Kidney (tissue), 14 donors: ENCODE measurements around the gene FBLN5. TPM values are rescaled to one million over a fixed set of nuclear protein-coding genes. Genes with fewer than 3 reads are reported as not detected.

Source experiments
- DNase-seq, 5 donors: peaks; one replicate each; pipeline ENCODE4 v3.0.0-alpha.2; 2013 to 2020
- FAIRE-seq: peaks from 2 replicates; lab custom pipeline; 2012; peaks lifted over from hg19 to GRCh38; lab: Jason Lieb, UNC
- H3K27ac ChIP-seq, 2 donors: one replicate each; pipeline ENCODE4 v1.7.0; 2013; ENCODE audit warnings: low read depth in 2 of 2, low read length in 2 of 2, inconsistent platforms in 1 of 2
- H3K27me3 ChIP-seq: one replicate; pipeline ENCODE4 v1.7.1; 2013; ENCODE audit warnings: low read length, inconsistent platforms; ENCODE audit not compliant: control insufficient read depth, insufficient read depth
- H3K36me3 ChIP-seq, 3 donors: one replicate each; pipeline versions ENCODE4 v1.7.0 to v1.7.1; 2013; ENCODE audit warnings: low read length in 3 of 3, control low read depth in 1 of 3, inconsistent platforms in 1 of 3; ENCODE audit not compliant: insufficient read depth in 3 of 3, control insufficient read depth in 2 of 3
- H3K4me1 ChIP-seq, 3 donors: one replicate each; pipeline versions ENCODE4 v1.7.0 to v1.7.1; 2013; ENCODE audit warnings: low read length in 3 of 3, inconsistent platforms in 1 of 3, low read depth in 1 of 3; ENCODE audit not compliant: control insufficient read depth in 2 of 3, insufficient read depth in 2 of 3
- H3K4me3 ChIP-seq, 3 donors: one replicate each; pipeline versions ENCODE4 v1.7.0 to v1.8.1; 2013; ENCODE audit warnings: low read length in 3 of 3, control low read depth in 1 of 3, inconsistent platforms in 1 of 3
- H3K9ac ChIP-seq, 3 donors: one replicate each; pipeline versions ENCODE4 v1.7.0 to v1.7.1; 2013; ENCODE audit warnings: low read length in 3 of 3, control low read depth in 1 of 3, inconsistent platforms in 1 of 3
- H3K9me3 ChIP-seq, 3 donors: one replicate each; pipeline versions ENCODE4 v1.7.0 to v1.7.1; 2013; ENCODE audit warnings: low read length in 3 of 3, control low read depth in 1 of 3, inconsistent platforms in 1 of 3; ENCODE audit not compliant: control insufficient read depth in 2 of 3, insufficient read depth in 1 of 3
- intact Hi-C: fragments of 100-400 bp; cut with DNase I; formaldehyde crosslinking; loops from one replicate; pipeline ENCODE4 v1.11.1; 2022
- polyA plus RNA-seq: library from polyadenylated mRNA; stranded (reverse); fragments of 350-450 nt; fragmentation: Illumina TruSeq; extraction: RNeasy Lipid Tissue Mini Kit (QIAGEN cat#74804); gene quantifications from one replicate; pipeline ENCODE4 v1.2.3, GENCODE V29; 2014; ENCODE audit warnings: low read depth, low replicate concordance; ENCODE audit not compliant: insufficient read depth
- total RNA-seq: library from RNA; stranded (reverse); fragmentation: NEBNext Ultra II Directional; extraction: Animal tissue kit (Norgen Biotek cat#: 25700); gene quantifications from one replicate; pipeline ENCODE4 v1.2.1, GENCODE V29; 2021
- TF ChIP-seq, protein P1 (sequence below): IDR thresholded peaks from 3 replicates; pipeline ENCODE4 v1.5.1; 2012; ENCODE audit warnings: mild to moderate bottlenecking, moderate library complexity, borderline replicate concordance; ENCODE audit not compliant: insufficient read depth; ENCODE audit errors: extremely low read depth
- donor health status: control.
- donor health status: control.
- donor health status: control.
- donor health status: control.
- donor health status: control.
- donor health status: DM: yes; HTN: yes; CAD: no.
- donor health status: Normal renal cell carcinoma (clear cell type).

Gene FBLN5
- total and polyA plus RNA-seq, 2 donors from 2014 or later: 75.2 to 99.0 TPM

DNA sequence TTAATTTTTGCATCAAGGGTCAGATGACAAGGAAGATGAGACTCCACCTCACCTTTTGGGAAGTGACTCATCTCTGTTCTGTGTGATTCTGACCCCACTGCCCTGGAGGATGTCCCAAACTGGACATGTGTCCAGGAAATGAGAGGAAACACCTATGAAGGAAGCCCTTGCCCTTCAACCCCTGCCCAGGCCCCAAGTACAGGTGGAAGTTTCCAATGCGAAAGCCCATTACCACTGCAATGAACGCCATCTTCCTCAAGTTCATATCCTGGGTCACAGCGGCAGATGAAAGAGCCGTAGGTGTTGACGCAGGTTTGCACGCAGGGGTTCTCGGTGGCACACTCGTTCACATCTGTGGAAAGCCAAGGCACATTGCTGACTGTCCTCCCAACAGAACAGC, 60.5 kb downstream of the FBLN5 start:
- DNase-seq: peak in 1 of 5 donors; percentile 13
- intact Hi-C loops: no loop called here
- no peak for FAIRE-seq
- no peaks in the 10 kb centered on the region for H3K9me3 ChIP-seq
- H3K9ac ChIP-seq: no peak overlapping the region
- TF ChIP-seq, protein P1, sequence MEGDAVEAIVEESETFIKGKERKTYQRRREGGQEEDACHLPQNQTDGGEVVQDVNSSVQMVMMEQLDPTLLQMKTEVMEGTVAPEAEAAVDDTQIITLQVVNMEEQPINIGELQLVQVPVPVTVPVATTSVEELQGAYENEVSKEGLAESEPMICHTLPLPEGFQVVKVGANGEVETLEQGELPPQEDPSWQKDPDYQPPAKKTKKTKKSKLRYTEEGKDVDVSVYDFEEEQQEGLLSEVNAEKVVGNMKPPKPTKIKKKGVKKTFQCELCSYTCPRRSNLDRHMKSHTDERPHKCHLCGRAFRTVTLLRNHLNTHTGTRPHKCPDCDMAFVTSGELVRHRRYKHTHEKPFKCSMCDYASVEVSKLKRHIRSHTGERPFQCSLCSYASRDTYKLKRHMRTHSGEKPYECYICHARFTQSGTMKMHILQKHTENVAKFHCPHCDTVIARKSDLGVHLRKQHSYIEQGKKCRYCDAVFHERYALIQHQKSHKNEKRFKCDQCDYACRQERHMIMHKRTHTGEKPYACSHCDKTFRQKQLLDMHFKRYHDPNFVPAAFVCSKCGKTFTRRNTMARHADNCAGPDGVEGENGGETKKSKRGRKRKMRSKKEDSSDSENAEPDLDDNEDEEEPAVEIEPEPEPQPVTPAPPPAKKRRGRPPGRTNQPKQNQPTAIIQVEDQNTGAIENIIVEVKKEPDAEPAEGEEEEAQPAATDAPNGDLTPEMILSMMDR: no peak
- peaks cover 2 to 10% (median 4%) of the 10 kb centered on the region in 3 donors for H3K36me3 ChIP-seq
- peaks cover 0 to 18% (median 17%) of the 10 kb centered on the region in 3 donors for H3K4me1 ChIP-seq
- no peak overlapping the region for H3K4me3 ChIP-seq
- H3K27ac ChIP-seq: no peak overlapping the region
- no peaks in the 10 kb centered on the region for H3K27me3 ChIP-seq

DNA sequence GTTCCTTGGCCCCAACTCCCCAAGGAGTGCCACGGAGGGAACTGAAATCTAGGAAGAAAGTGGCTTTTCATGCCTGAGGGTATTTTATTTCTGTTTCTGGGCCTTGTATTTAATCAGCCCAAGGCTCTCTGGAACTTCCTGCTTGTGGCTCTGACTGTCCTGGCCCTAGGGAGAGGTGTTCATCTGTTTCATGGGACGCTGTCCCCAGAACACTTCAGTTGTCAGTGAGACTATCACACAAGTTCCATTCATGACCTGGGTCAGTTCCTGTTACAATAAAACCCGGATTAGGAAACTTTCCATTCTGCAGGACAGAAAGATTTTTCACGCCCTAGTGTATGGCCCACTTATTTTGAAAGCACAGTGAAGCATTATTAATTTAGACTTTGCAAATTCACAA, 61.7 kb downstream of the FBLN5 start:
- FAIRE-seq: no peak
- peak overlapping the region in 1 of 2 donors; percentile 52 for H3K27ac ChIP-seq

GRCh38 chr14:91885113-91885712, 62.3 kb downstream of the FBLN5 start:
- H3K4me1 ChIP-seq: peaks cover 0 to 13% (median 8%) of the 10 kb centered on the region in 3 donors
- intact Hi-C loops: no loop called here
- H3K9ac ChIP-seq: no peak overlapping the region
- no peaks in the 10 kb centered on the region for H3K27me3 ChIP-seq
- no peaks in the 10 kb centered on the region for H3K9me3 ChIP-seq
- TF ChIP-seq, protein P1: no peak
- H3K36me3 ChIP-seq: peaks cover 0 to 11% (median 0%) of the 10 kb centered on the region in 3 donors
- peak in 1 of 5 donors; percentile 55 for DNase-seq
- no peak overlapping the region for H3K4me3 ChIP-seq
- no peak for FAIRE-seq
- peak overlapping the region; percentile 5 to 52 for H3K27ac ChIP-seq

More for the DNA sequence above, 61.7 kb downstream of the FBLN5 start:
- peak in 1 of 5 donors; percentile 19 for DNase-seq
- no peaks in the 10 kb centered on the region for H3K9me3 ChIP-seq
- H3K4me3 ChIP-seq: no peak overlapping the region
- intact Hi-C loops: no loop called here
- TF ChIP-seq, protein P1: no peak
- H3K36me3 ChIP-seq: peaks cover 0 to 13% (median 0%) of the 10 kb centered on the region in 3 donors
- H3K9ac ChIP-seq: no peak overlapping the region
- H3K4me1 ChIP-seq: peaks cover 0 to 18% (median 12%) of the 10 kb centered on the region in 3 donors
- H3K27me3 ChIP-seq: no peaks in the 10 kb centered on the region
